Keratinocyte (primary cell): Measurements from ENCODE around the gene TMEM135. TPM values are rescaled to one million over a fixed set of nuclear protein-coding genes. Genes with fewer than 3 reads are reported as not detected.
A peak's percentile ranks its signal among the peaks of the same experiment; 100 is the strongest.

Experiments
- DNase-seq: peaks from one replicate; pipeline ENCODE4 v3.0.0-alpha.2; 2011; ENCODE audit warnings: low read depth, missing footprints, low spot score
- FAIRE-seq: peaks from 2 replicates; lab custom pipeline; 2011; peaks lifted over from hg19 to GRCh38; lab: Jason Lieb, UNC
- H2AFZ ChIP-seq: 2 replicates; pipeline ENCODE4 v1.6.0; 2012; ENCODE audit warnings: low read length, control low read depth, inconsistent platforms; ENCODE audit not compliant: control insufficient read depth
- H3K27ac ChIP-seq: 2 replicates; pipeline ENCODE4 v1.5.1; 2011; ENCODE audit warnings: low read length; ENCODE audit not compliant: control insufficient read depth, insufficient read depth
- H3K27me3 ChIP-seq: 3 replicates; pipeline ENCODE4 v1.6.0; 2011; ENCODE audit warnings: low read length; ENCODE audit not compliant: control insufficient read depth, insufficient read depth; ENCODE audit errors: extremely low read depth
- H3K36me3 ChIP-seq, 2 experiments: 2 replicates in 1 of 2; 3 replicates in 1 of 2; pipeline ENCODE4 v1.5.1; 2011; ENCODE audit warnings: low read length in 2 of 2, mild to moderate bottlenecking in 1 of 2; ENCODE audit not compliant: control insufficient read depth in 2 of 2, insufficient read depth in 2 of 2; ENCODE audit errors: extremely low read depth in 1 of 2
- H3K4me1 ChIP-seq: 3 replicates; pipeline ENCODE4 v1.5.1; 2011; ENCODE audit warnings: low read length; ENCODE audit not compliant: control insufficient read depth, insufficient read depth; ENCODE audit errors: extremely low read depth
- H3K4me2 ChIP-seq: 3 replicates; pipeline ENCODE4 v1.6.0; 2011; ENCODE audit warnings: low read depth, low read length; ENCODE audit not compliant: control insufficient read depth, insufficient read depth; ENCODE audit errors: extremely low read depth
- H3K4me3 ChIP-seq, 3 experiments: fragments of 200-600 bp in 1 of 3; sonication (generic) in 1 of 3; 2 replicates in 2 of 3; 3 replicates in 1 of 3; pipeline ENCODE4 v1.5.1; 2011 to 2016; ENCODE audit warnings: low read length in 3 of 3, mild to moderate bottlenecking in 3 of 3, control low read depth in 2 of 3, inconsistent platforms in 1 of 3, low read depth in 1 of 3, mixed read lengths in 1 of 3, mixed run types in 1 of 3, moderate library complexity in 1 of 3; ENCODE audit not compliant: control insufficient read depth in 2 of 3, insufficient read depth in 2 of 3; ENCODE audit errors: extremely low read depth in 1 of 3
- H3K79me2 ChIP-seq: 2 replicates; pipeline ENCODE4 v1.6.0; 2012; ENCODE audit warnings: low read length; ENCODE audit not compliant: control insufficient read depth, insufficient read depth
- H3K9ac ChIP-seq: 3 replicates; pipeline ENCODE4 v1.6.0; 2011; ENCODE audit warnings: low read length; ENCODE audit not compliant: control insufficient read depth, insufficient read depth; ENCODE audit errors: extremely low read depth
- H3K9me1 ChIP-seq: 3 replicates; pipeline ENCODE4 v1.6.0; 2011; ENCODE audit warnings: low read length; ENCODE audit not compliant: control insufficient read depth, insufficient read depth; ENCODE audit errors: extremely low read depth
- H3K9me3 ChIP-seq: 2 replicates; pipeline ENCODE4 v1.5.1; 2012; ENCODE audit warnings: low read depth, low read length; ENCODE audit not compliant: control insufficient read depth
- H4K20me1 ChIP-seq: 3 replicates; pipeline ENCODE4 v1.6.0; 2011; ENCODE audit warnings: low read length; ENCODE audit not compliant: control insufficient read depth, insufficient read depth; ENCODE audit errors: extremely low read depth
- CTCF ChIP-seq, 3 experiments: IDR thresholded peaks in 1 of 3; conservative IDR thresholded peaks in 1 of 3; optimal IDR thresholded peaks in 1 of 3; 2 replicates in 2 of 3; 3 replicates in 1 of 3; pipeline versions ENCODE3 to v1.5.1; 2011; ENCODE audit warnings: low read length in 3 of 3, mild to moderate bottlenecking in 3 of 3, moderate library complexity in 2 of 3, control low read depth in 1 of 3, inconsistent platforms in 1 of 3; ENCODE audit not compliant: insufficient read depth in 2 of 3; ENCODE audit errors: extremely low read depth in 1 of 3
- EZH2 ChIP-seq: IDR thresholded peaks from one replicate; pipeline ENCODE4 v1.6.1; 2012; ENCODE audit warnings: inconsistent platforms, mild to moderate bottlenecking, low read length, moderate library complexity
- dilution Hi-C: fragments of 300-500 bp; cut with MboI; formaldehyde crosslinking; loops from one replicate; pipeline ENCODE4 v1.7.0; 2020; ENCODE audit warnings: low sequenced_read_pairs; ENCODE audit not compliant: extremely low pct_ligation_motif_present
- polyA plus RNA-seq, 5 experiments: library from polyadenylated mRNA; depleted of rRNA in 3 of 5; stranded (reverse) in 3 of 5; stranded (forward) in 1 of 5; unstranded in 1 of 5; fragments of >200 nt; gene quantifications; 1 replicate in 1 of 5; 2 replicates in 3 of 5; 3 replicates in 1 of 5; pipeline versions ENCODE4 v1.2.1 to v1.2.3, GENCODE V29; 2011 to 2012; ENCODE audit warnings: missing spikeins in 2 of 5, low read depth in 1 of 5, low replicate concordance in 1 of 5

The TMEM135 gene
- polyA plus RNA-seq, 1 donor (not counting 4 experiments of a cell fraction or from before 2014, with no cell fraction given), result 15.0 TPM

GRCh38 chr11:87352759-87353707 lies 315.3 kb downstream of the TMEM135 start:
- peak; percentile 78 for FAIRE-seq
- Histone ChIP-seq H3K4me3 (peak overlapping the region in 2 of 3 experiments; percentile 15 to 52), H2AFZ (peak overlapping the region; percentile 93)

GRCh38 chr11:87353771-87354345 lies 316.1 kb downstream of the TMEM135 start:
- dilution Hi-C loops, result no loop called here
- H3K4me3 ChIP-seq, result no peak overlapping the region
- no peak for FAIRE-seq

More at GRCh38 chr11:87352759-87353707, 315.3 kb downstream of the TMEM135 start:
- Histone ChIP-seq H3K9me1 (no peaks in the 10 kb centered on the region), H3K4me2 (peak overlapping the region; percentile 85), H3K9me3 (no peaks in the 10 kb centered on the region), H3K27me3 (no peaks in the 10 kb centered on the region), H3K79me2 (no peaks in the 10 kb centered on the region), H3K36me3 (no peaks in the 10 kb centered on the region), H3K4me1 (peaks cover 9% of the 10 kb centered on the region), H4K20me1 (no peaks in the 10 kb centered on the region), H3K27ac (no peak overlapping the region), H3K9ac (no peak overlapping the region)
- TF ChIP-seq CTCF (optimal IDR thresholded peaks at IDR 0.05 in 1 of 3, IDR thresholded peaks at IDR 0.05 in 1 of 3, conservative IDR thresholded peaks at IDR 0.05 in 1 of 3; ENCODE audit: extremely low read depth in 1 of 3, insufficient read depth in 2 of 3, low read length in 3 of 3) (peak; percentile 92 to 99 (median 93)), EZH2 (no peak)
- DNase-seq, result peak; percentile 44
- dilution Hi-C loops, result no loop called here

More at GRCh38 chr11:87353771-87354345, 316.1 kb downstream of the TMEM135 start:
- Histone ChIP-seq H3K9me1 (no peaks in the 10 kb centered on the region), H3K27ac (no peak overlapping the region), H3K4me2 (no peak overlapping the region), H3K9ac (no peak overlapping the region), H4K20me1 (no peaks in the 10 kb centered on the region), H3K4me1 (peaks cover 9% of the 10 kb centered on the region), H2AFZ (no peak overlapping the region), H3K79me2 (no peaks in the 10 kb centered on the region), H3K36me3 (no peaks in the 10 kb centered on the region), H3K27me3 (no peaks in the 10 kb centered on the region), H3K9me3 (no peaks in the 10 kb centered on the region)
- DNase-seq, result no peak
- TF ChIP-seq CTCF (optimal IDR thresholded peaks at IDR 0.05 in 1 of 3, IDR thresholded peaks at IDR 0.05 in 1 of 3, conservative IDR thresholded peaks at IDR 0.05 in 1 of 3; ENCODE audit: extremely low read depth in 1 of 3, insufficient read depth in 2 of 3, low read length in 3 of 3), result no peak
- no peak for TF ChIP-seq EZH2
